NCI-H774 (cell line): ENCODE data around the gene CYBA.

Source experiments
- DNase-seq: peaks from one replicate; lab custom pipeline; 2025; lab: John Stamatoyannopoulos, UW

Gene CYBA

GRCh38 chr16:88593910-88594309 lies 56.9 kb downstream of the CYBA start:
- no peak for DNase-seq

DNA sequence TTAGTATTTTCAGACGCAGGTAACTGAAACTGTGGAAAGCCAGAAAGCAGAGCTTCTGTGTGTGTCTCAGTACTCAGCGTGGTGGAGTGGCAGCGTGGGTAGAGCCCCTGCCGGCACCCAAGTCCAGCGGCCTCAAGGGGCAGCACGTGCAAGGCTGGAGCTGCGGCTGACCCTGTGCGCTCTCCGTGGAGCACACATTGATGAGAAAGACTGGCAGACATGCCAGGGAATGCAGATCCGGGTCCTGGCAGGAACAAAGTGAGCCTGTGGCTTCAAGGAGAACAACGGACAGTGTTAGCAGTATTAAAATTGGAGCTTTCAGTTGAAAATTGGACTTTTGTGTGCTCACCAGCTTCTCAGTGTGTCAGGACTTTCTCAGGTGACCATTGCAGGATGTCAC lies 57.4 kb downstream of the CYBA start:
- no peak for DNase-seq
